DMS79 (cell line): ENCODE results near the gene COG2.
"Not testable (repeated sequence)": the region's sequence is repeated elsewhere in the genome, so short reads cannot be mapped to it uniquely, and the experiment has no call there.

ENCODE experiments used
- DNase-seq: peaks from one replicate; lab custom pipeline; 2025; lab: John Stamatoyannopoulos, UW

The COG2 gene

DNA sequence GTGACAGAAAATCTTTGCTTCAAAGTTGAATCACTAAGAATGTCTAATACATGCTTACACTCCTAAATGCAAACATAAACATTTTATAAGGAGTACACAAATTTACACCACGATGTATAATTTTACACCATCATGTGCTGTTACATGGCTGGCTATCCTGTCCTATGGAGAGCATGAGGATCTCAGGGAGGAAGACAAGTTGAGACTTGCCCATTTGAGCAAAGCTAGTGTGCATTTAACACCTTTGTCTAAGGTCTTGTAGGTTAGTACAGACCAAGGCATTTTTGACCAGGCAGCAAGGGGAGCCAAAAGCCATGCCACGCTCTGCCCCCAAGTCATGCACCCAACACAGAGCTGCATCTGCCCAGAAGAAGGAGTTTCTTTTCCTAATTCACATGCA is 14.5 kb upstream of the COG2 start:
- no peak for DNase-seq

- DNase-seq = no peak
Observed at GRCh38 chr1:230629511-230629910, 12.8 kb upstream of the COG2 start.

DNA sequence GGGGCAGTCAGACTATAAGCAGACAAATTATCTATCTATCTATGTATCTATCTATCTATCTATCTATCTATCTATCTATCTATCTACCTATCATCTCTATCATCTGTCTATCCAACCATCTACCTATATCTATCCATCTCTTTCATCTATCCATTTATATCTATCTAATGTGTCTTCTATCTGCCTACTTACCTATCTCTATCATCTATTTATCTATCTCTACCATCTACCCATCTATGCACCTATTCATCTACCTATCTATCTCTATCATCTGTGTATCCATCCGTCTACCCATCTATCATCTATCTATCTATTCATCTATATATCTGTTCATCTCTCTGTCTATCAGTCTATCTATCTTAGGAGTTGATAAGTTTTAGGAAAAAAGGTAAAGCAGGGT is 10.8 kb upstream of the COG2 start:
- DNase-seq = no peak

GRCh38 chr1:230632273-230632873 is 9.9 kb upstream of the COG2 start:
- peak; percentile 30 for DNase-seq

DNA sequence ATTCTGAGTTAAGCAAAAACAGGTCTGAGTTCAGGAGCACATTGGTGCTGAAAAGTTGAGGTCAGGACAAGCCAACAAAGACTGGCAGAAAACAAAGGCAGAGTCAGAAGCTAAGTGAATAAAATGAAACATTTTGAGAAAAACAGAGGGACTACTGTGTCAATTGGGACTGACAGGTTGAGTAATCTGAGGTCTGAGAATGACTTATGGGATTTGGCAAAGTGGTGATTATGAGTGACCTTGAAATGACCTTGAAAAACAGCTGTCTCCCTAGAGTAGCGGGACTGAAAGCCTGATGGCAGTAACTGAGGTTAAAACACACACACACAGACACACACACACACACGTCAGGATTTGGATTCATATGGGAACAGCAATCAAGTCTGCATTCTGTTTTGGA is 8.8 kb upstream of the COG2 start:
- no peak for DNase-seq

- DNase-seq = no peak
Observed at GRCh38 chr1:230634384-230634783, 7.9 kb upstream of the COG2 start.

GRCh38 chr1:230636575-230637148 is 5.6 kb upstream of the COG2 start:
- DNase-seq = no peak

DNA sequence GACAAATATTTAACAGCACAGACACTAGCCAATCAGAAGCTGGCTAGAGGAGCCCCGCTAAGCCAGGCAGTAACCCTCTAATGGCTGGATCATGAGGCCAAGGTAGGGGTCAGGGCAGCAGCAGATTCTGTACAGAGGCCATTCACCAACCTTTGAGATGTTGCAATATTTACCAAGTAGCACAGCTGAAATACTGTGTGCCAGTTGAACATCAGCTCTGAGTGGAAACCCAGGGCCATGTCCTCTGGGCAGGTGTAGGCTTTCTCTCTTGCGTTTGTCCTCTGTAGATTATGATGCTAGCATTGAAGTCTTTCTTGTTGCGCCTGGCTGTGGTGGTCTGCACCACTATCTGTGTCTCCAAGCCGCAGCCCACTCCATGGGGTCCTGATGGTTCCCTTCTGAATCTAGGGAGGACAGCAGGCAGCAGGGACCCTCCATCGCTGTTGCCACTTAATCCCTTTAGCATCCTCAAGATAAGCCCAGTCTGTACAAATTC is 2.5 kb upstream of the COG2 start:
- DNase-seq = no peak

DNA sequence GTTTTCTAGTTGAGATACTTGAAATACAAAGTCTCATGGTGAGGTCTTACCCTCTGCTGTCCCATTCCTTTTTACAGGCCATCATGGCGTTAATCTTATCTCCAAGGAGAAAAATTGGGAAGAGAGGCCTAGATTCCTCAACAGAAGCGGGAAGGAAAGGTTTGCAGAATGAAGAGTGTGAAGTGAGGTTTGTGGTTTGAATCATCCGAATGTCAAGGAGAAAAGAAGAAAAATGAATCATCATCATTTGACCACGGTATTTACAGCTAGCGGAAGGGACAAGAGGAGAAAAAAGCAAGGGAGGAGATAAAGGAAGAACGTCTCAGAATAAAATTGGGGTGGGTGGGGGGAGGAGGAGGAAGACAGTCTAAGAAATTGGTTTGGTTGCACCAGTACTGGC is 935 bp upstream of the COG2 start:
- DNase-seq = no peak

- no peak for DNase-seq
Observed at GRCh38 chr1:230641900-230642262, 400 bp upstream of the COG2 start.

- DNase-seq = no peak
Observed at GRCh38 chr1:230643908-230644307, 1.6 kb downstream of the COG2 start.

DNA sequence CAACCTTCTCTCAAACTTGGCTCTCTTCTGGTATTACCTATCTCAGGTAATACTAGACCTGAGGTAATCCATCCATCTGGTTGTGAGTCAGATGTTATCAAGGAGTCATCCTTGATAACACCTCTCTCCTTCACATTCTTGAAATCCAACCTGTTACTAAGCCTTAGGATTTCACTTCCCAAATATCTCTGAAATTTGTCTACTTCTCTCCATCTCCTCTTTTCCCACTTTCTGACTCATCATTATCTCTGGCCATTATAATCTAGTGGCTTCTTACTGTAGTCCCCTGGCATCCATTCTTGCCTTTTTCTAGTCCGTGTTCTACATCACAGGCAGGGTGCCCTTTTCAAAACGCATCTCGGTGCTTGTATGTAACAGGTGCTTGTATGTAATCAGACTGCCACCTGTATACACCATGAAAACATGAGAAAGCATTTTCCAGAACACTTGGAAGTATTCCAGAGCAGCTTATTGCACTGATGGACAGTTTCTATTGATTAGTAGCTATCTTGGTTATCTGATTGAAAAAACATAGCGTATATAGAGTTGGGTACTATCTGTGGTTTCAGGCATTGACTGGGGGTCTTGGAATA is 4.5 kb downstream of the COG2 start:
- no peak for DNase-seq

GRCh38 chr1:230647321-230647720 is 5.0 kb downstream of the COG2 start:
- DNase-seq = no peak

DNA sequence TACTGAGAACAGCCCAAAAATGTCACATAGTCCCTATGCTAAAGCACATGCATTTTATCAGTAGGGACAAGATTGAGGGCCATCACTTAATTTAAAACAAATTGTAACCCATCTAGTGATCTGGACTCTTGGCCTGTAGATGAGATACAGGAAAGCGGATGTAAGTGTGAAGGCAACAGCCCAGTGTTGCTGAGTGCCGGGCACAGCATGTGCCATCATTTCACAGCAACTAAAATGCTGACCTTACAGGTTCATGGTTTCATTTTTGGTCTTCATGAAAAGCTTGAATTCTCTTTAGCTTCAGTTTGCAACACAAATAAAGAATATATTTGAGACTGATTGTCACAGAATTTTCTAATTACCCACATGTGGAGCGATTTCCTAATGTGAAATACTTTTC is 5.8 kb downstream of the COG2 start:
- no peak for DNase-seq

- DNase-seq = no peak
Observed at GRCh38 chr1:230650300-230650699, 8.0 kb downstream of the COG2 start.

GRCh38 chr1:230651235-230651634 is 9.0 kb downstream of the COG2 start:
- DNase-seq = no peak

GRCh38 chr1:230656719-230657118 is 14.4 kb downstream of the COG2 start:
- not testable (repeated sequence) for DNase-seq

GRCh38 chr1:230658103-230658502 is 15.8 kb downstream of the COG2 start:
- DNase-seq = not testable (repeated sequence)

DNA sequence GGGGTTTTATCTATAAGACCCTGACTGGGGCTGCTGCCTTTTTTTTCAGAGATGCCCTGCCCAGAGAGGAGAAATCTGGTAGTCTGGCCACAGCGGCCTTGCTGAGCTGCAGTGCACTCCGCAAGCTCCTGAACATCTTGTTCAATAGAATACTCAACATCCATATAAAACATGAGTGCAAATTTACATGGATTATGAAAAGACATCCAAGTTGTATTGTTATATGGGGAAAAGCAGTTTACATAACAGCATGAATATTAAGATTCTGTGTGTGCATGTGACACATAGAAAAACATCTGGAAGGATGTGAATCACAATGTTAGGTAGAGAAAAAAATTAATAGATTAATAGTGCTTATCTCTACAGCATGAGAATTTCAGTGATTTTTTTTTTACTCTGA is 16.4 kb downstream of the COG2 start:
- DNase-seq = no peak

- no peak for DNase-seq
Observed at GRCh38 chr1:230661976-230662375, 19.7 kb downstream of the COG2 start.

DNA sequence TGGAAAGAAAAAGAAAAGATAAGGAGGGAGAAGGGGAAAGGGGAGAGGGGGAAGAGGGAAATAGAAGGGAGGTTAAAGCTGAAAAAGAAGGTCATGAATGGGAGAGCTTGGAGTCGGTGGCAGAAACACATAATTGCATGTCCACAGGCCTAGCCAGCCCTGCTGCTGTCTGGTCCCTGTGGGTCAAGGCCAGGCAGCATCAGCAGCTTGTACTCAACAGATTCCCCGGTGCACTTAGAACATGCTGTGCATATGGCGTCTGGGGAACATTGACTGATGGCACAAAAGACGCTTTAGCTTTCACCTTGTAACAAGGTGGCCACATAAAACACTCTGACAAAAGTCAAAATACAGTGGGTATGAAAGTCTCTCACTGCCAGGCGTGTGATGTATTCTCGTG is 25.9 kb downstream of the COG2 start:
- DNase-seq = no peak

- no peak for DNase-seq
Observed at GRCh38 chr1:230669543-230669942, 27.3 kb downstream of the COG2 start.

- no peak for DNase-seq
Observed at GRCh38 chr1:230674581-230674980, 32.3 kb downstream of the COG2 start.

DNA sequence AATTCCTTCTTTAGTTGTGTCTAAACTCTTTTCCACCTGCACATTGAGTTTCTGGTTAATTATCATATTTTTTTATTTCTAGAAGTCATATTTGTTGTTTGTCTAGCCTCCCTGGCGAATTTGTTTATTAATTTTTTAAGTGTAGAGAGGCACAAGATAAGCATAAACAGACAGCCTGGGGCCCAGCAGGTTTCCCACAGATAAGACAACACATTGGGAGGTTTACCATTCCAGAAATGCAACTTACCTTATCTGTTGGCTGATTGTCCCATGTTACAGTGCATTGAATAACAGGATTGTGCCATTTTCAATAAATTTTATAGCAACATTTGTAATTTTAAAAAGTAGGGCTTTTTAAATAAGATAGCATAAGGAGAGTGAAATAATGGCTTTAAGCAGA is 34.9 kb downstream of the COG2 start:
- DNase-seq = no peak
